ENCODE results near the gene CLEC4D. TPM values are rescaled to one million over a fixed set of nuclear protein-coding genes. Genes with fewer than 3 reads are reported as not detected.
"Not testable (repeated sequence)": the region's sequence is repeated elsewhere in the genome, so short reads cannot be mapped to it uniquely, and the experiment has no call there.

Gene CLEC4D
- total RNA-seq, 2 experiments from 2014 or later, result not detected

DNA sequence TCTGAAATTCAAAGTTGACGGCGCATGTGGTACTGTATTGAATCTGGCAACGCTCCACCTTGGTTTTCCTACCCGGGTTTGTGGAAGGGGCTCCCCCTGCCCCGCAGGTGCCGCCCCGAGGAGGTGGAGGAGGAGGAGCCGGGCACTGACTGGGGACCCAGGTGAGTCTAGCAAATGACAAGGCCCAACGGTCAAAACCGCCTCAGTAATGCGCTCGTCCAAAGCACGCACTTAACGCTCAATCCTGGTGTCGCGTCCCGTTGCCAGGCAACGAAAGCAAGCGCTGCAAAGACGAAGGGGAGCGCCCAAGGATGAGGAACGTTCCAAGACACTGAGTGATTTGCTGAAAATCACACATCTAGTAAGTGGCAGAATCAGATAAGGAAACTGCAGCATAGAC, 51.4 kb downstream of the CLEC4D start:
- DNase-seq (no peak), ATAC-seq (ENCODE audit: poor library complexity) (no peak)
- POLR2A ChIA-PET, result no interaction called here
- Histone ChIP-seq H3K4me1 (ENCODE audit: insufficient read depth, low read length) (no peaks in the 10 kb centered on the region), H3K4me3 (ENCODE audit: low read length) (no peak overlapping the region), H3K9me3 (ENCODE audit: control insufficient read depth in 1 of 2, insufficient read depth in 1 of 2, low read length in 2 of 2) (peaks cover 9 to 23% of the 10 kb centered on the region in 2 experiments), H3K27ac (ENCODE audit: low read depth in 1 of 2, low read length in 2 of 2) (no peak overlapping the region), H3K36me3 (ENCODE audit: insufficient read depth, low read length) (no peaks in the 10 kb centered on the region), H3K27me3 (ENCODE audit: control insufficient read depth in 1 of 2, insufficient read depth in 2 of 2, low read length in 2 of 2) (no peaks in the 10 kb centered on the region)
- H3K27me3 Mint-ChIP-seq, result no peaks in the 10 kb centered on the region
- CTCF ChIA-PET, result no interaction called here
- TF ChIP-seq, protein P1, sequence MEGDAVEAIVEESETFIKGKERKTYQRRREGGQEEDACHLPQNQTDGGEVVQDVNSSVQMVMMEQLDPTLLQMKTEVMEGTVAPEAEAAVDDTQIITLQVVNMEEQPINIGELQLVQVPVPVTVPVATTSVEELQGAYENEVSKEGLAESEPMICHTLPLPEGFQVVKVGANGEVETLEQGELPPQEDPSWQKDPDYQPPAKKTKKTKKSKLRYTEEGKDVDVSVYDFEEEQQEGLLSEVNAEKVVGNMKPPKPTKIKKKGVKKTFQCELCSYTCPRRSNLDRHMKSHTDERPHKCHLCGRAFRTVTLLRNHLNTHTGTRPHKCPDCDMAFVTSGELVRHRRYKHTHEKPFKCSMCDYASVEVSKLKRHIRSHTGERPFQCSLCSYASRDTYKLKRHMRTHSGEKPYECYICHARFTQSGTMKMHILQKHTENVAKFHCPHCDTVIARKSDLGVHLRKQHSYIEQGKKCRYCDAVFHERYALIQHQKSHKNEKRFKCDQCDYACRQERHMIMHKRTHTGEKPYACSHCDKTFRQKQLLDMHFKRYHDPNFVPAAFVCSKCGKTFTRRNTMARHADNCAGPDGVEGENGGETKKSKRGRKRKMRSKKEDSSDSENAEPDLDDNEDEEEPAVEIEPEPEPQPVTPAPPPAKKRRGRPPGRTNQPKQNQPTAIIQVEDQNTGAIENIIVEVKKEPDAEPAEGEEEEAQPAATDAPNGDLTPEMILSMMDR (IDR thresholded peaks at IDR 0.05), result no peak
- H3K4me1 Mint-ChIP-seq (ENCODE audit: low read depth), result no peaks in the 10 kb centered on the region
- H3K27ac Mint-ChIP-seq, result no peak overlapping the region
- intact Hi-C loops (cut with DNase I, micrococcal nuclease), result no loop called here
- H3K9me3 Mint-ChIP-seq, result peaks cover 7% of the 10 kb centered on the region
- no peaks in the 10 kb centered on the region for H3K36me3 Mint-ChIP-seq (ENCODE audit: low read depth)
- no peak overlapping the region for H3K4me3 Mint-ChIP-seq

DNA sequence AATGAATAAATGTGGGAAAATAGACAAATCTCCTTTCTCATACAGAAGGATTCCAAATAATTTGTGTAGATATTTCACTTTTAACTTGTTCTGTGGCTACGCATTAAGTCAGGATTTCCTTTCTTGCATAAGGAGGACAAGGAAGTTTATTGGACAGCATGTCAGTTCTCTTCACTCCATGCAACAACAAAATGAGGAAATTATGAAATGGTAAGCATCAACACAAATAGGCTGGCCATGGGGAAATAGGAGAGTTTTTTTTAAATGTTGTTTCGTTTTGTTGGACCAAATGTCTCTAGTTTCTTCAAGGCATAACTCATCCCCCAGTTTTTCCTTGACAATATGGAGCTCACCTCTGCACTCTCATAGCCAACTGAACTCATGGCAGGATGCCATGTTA, 52.7 kb downstream of the CLEC4D start:
- H3K4me1 Mint-ChIP-seq (ENCODE audit: low read depth); H3K27ac Mint-ChIP-seq; ATAC-seq (ENCODE audit: poor library complexity); H3K9me3 Mint-ChIP-seq; H3K27ac ChIP-seq (ENCODE audit: low read depth in 1 of 2, low read length in 2 of 2); POLR2A ChIA-PET; H3K27me3 ChIP-seq (ENCODE audit: control insufficient read depth in 1 of 2, insufficient read depth in 2 of 2, low read length in 2 of 2); H3K4me3 ChIP-seq (ENCODE audit: low read length); H3K27me3 Mint-ChIP-seq; H3K4me1 ChIP-seq (ENCODE audit: insufficient read depth, low read length); H3K4me3 Mint-ChIP-seq; intact Hi-C loops (cut with DNase I, micrococcal nuclease); H3K36me3 Mint-ChIP-seq (ENCODE audit: low read depth); H3K36me3 ChIP-seq (ENCODE audit: insufficient read depth, low read length): not testable (repeated sequence)
- CTCF ChIA-PET, result interaction anchor here (0.6 kb wide), 1 partner anchor 16 kb away, joined by 3 read pairs; no protein-coding TSS in a partner anchor
- peak in 1 of 14 experiments; percentile 17 for DNase-seq
- peaks cover 9 to 23% of the 10 kb centered on the region in 2 experiments for H3K9me3 ChIP-seq (ENCODE audit: control insufficient read depth in 1 of 2, insufficient read depth in 1 of 2, low read length in 2 of 2)

DNA sequence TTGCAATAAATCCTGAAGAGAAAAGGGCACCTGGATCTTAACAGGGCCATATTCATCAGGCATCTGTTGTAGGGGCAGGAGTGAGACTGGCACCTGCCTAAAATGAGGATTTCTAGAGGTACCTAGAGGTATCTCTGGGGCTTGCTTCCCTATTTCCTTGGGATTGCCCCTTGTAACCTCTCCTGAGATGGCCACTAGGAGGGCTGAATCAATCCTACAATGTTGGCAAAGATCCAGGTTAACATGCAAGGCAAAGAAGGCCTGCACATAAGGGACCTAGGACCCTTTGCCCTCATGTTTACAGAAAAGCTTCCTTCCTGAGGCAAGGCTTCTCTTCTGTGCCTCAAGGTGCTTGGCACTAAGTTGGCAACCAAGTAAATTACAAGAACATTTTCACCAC, 53.2 kb downstream of the CLEC4D start:
- CTCF ChIA-PET, result interaction anchor here (0.6 to 1.3 kb wide), 2 partner anchors 15 to 23 kb away, joined by 3 read pairs; no protein-coding TSS in a partner anchor
- H3K36me3 Mint-ChIP-seq (ENCODE audit: low read depth), result no peaks in the 10 kb centered on the region
- ATAC-seq (ENCODE audit: poor library complexity), result no peak
- Histone ChIP-seq H3K4me3 (ENCODE audit: low read length) (no peak overlapping the region), H3K36me3 (ENCODE audit: insufficient read depth, low read length) (no peaks in the 10 kb centered on the region), H3K4me1 (ENCODE audit: insufficient read depth, low read length) (no peaks in the 10 kb centered on the region), H3K27ac (ENCODE audit: low read depth in 1 of 2, low read length in 2 of 2) (no peak overlapping the region), H3K9me3 (ENCODE audit: control insufficient read depth in 1 of 2, insufficient read depth in 1 of 2, low read length in 2 of 2) (peaks cover 9 to 23% of the 10 kb centered on the region in 2 experiments), H3K27me3 (ENCODE audit: control insufficient read depth in 1 of 2, insufficient read depth in 2 of 2, low read length in 2 of 2) (no peaks in the 10 kb centered on the region)
- intact Hi-C loops (cut with DNase I, micrococcal nuclease), result no loop called here
- no peak overlapping the region for H3K4me3 Mint-ChIP-seq
- no peak overlapping the region for H3K27ac Mint-ChIP-seq
- peaks cover 4% of the 10 kb centered on the region for H3K9me3 Mint-ChIP-seq
- TF ChIP-seq, protein P1 (IDR thresholded peaks at IDR 0.05), result no peak
- H3K27me3 Mint-ChIP-seq, result no peaks in the 10 kb centered on the region
- POLR2A ChIA-PET, result no interaction called here
- H3K4me1 Mint-ChIP-seq (ENCODE audit: low read depth), result no peaks in the 10 kb centered on the region
- DNase-seq, result peak in 1 of 14 experiments; percentile 20

Other genes with a start within 250 kb of the CLEC4D start
- not detected for gene CLEC6A, start 57.5 kb upstream of the CLEC4D start, total RNA-seq
- gene CLEC4E, start 27.4 kb downstream of the CLEC4D start, total RNA-seq, result not detected
- gene AICDA, start 99.4 kb downstream of the CLEC4D start, total RNA-seq, result not detected
- not detected for gene MFAP5, start 149.3 kb downstream of the CLEC4D start, total RNA-seq
- 10 to 100 TPM; 14.8 to 15.2 TPM for gene RIMKLB, start 184.5 kb downstream of the CLEC4D start, total RNA-seq

Data from CD4-positive, alpha-beta T cell (primary cell).